Endothelial cell of umbilical vein (primary cell): ENCODE data around the gene KLHL13.

Source experiments
- GATA2 ChIP-seq: IDR thresholded peaks from 2 replicates; pipeline ENCODE4 v1.7.0; 2011; ENCODE audit warnings: low read depth, mild to moderate bottlenecking, moderate library complexity, mixed read lengths, low read length; ENCODE audit not compliant: insufficient read length, insufficient read depth
- POLR2A ChIP-seq: IDR thresholded peaks from 2 replicates; pipeline ENCODE4 v1.6.1; 2012; ENCODE audit warnings: low read depth, mild to moderate bottlenecking, control low read depth, low read length
- TF ChIP-seq, protein P1 (sequence below), 2 donors: IDR thresholded peaks; 1 replicate in 1 of 2; 2 replicates in 1 of 2; pipeline ENCODE4 v1.5.1; 2011; ENCODE audit warnings: low read length in 2 of 2, mild to moderate bottlenecking in 2 of 2, moderate library complexity in 2 of 2, control low read depth in 1 of 2, inconsistent platforms in 1 of 2, low read depth in 1 of 2; ENCODE audit not compliant: insufficient read depth in 1 of 2; ENCODE audit errors: extremely low read depth in 1 of 2
- TF ChIP-seq, protein P2 (sequence below): IDR thresholded peaks from 2 replicates; pipeline ENCODE4 v1.6.1; 2011; ENCODE audit not compliant: insufficient read depth, insufficient read length

GRCh38 chrX:118088084-118088483, 28.5 kb downstream of the KLHL13 start:
- TF ChIP-seq, protein P1, sequence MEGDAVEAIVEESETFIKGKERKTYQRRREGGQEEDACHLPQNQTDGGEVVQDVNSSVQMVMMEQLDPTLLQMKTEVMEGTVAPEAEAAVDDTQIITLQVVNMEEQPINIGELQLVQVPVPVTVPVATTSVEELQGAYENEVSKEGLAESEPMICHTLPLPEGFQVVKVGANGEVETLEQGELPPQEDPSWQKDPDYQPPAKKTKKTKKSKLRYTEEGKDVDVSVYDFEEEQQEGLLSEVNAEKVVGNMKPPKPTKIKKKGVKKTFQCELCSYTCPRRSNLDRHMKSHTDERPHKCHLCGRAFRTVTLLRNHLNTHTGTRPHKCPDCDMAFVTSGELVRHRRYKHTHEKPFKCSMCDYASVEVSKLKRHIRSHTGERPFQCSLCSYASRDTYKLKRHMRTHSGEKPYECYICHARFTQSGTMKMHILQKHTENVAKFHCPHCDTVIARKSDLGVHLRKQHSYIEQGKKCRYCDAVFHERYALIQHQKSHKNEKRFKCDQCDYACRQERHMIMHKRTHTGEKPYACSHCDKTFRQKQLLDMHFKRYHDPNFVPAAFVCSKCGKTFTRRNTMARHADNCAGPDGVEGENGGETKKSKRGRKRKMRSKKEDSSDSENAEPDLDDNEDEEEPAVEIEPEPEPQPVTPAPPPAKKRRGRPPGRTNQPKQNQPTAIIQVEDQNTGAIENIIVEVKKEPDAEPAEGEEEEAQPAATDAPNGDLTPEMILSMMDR (IDR thresholded peaks at IDR 0.05; ENCODE audit: extremely low read depth in 1 of 2, insufficient read depth in 1 of 2, low read depth in 1 of 2, low read length in 2 of 2), result no peak
- TF ChIP-seq, protein P2, sequence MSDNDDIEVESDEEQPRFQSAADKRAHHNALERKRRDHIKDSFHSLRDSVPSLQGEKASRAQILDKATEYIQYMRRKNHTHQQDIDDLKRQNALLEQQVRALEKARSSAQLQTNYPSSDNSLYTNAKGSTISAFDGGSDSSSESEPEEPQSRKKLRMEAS, result no peak
- TF ChIP-seq POLR2A (no peak), GATA2 (no peak)
